Measurements from ENCODE around the gene MGLL.

GRCh38 chr3:127779747-127780146, 42.6 kb downstream of the MGLL start:
- TF ChIP-seq POLR2AphosphoS5 (IDR thresholded peaks at IDR 0.05; ENCODE audit: borderline replicate concordance, low read depth, low read length) (no peak), FOXP2 (optimal IDR thresholded peaks at IDR 0.05; ENCODE audit: control extremely low read depth, extremely low read length, insufficient read depth) (no peak)

Data from SK-N-MC (cell line).